DMS153 (cell line): Measurements from ENCODE around the gene KCNAB2.

Source experiments
- DNase-seq: peaks from one replicate; lab custom pipeline; 2025; lab: John Stamatoyannopoulos, UW

KCNAB2 gene

GRCh38 chr1:6111571-6111970, 65.9 kb downstream of the KCNAB2 start:
- peak; percentile 83 for DNase-seq

GRCh38 chr1:6111991-6112689, 66.5 kb downstream of the KCNAB2 start:
- no peak for DNase-seq

- no peak for DNase-seq
These were observed 67.0 kb downstream of the KCNAB2 start for GRCh38 chr1:6112690-6113005.

- DNase-seq = no peak
These were observed 67.4 kb downstream of the KCNAB2 start for GRCh38 chr1:6113116-6113515.

- DNase-seq = no peak
These were observed 68.1 kb downstream of the KCNAB2 start for GRCh38 chr1:6113745-6114144.

GRCh38 chr1:6116137-6116536, 70.4 kb downstream of the KCNAB2 start:
- no peak for DNase-seq

- no peak for DNase-seq
These were observed 71.4 kb downstream of the KCNAB2 start for GRCh38 chr1:6117064-6117463.

- DNase-seq = no peak
These were observed 71.9 kb downstream of the KCNAB2 start for GRCh38 chr1:6117624-6118023.

GRCh38 chr1:6118415-6118814, 72.7 kb downstream of the KCNAB2 start:
- no peak for DNase-seq

GRCh38 chr1:6121021-6121421, 75.3 kb downstream of the KCNAB2 start:
- no peak for DNase-seq

- DNase-seq = no peak
These were observed 76.1 kb downstream of the KCNAB2 start for GRCh38 chr1:6121651-6122370.

GRCh38 chr1:6123083-6123482, 77.4 kb downstream of the KCNAB2 start:
- no peak for DNase-seq

- DNase-seq = no peak
These were observed 78.1 kb downstream of the KCNAB2 start for GRCh38 chr1:6123816-6124215.

GRCh38 chr1:6124341-6124740, 78.7 kb downstream of the KCNAB2 start:
- DNase-seq = no peak

GRCh38 chr1:6124746-6125365, 79.2 kb downstream of the KCNAB2 start:
- DNase-seq = no peak

- no peak for DNase-seq
These were observed 79.7 kb downstream of the KCNAB2 start for GRCh38 chr1:6125366-6125765.

GRCh38 chr1:6126028-6126427, 80.3 kb downstream of the KCNAB2 start:
- no peak for DNase-seq

GRCh38 chr1:6126521-6127067, 80.9 kb downstream of the KCNAB2 start:
- no peak for DNase-seq

GRCh38 chr1:6127587-6128163, 82.0 kb downstream of the KCNAB2 start:
- peak; percentile 72 for DNase-seq

GRCh38 chr1:6128276-6129081, 82.8 kb downstream of the KCNAB2 start:
- DNase-seq = no peak

GRCh38 chr1:6129313-6129712, 83.6 kb downstream of the KCNAB2 start:
- DNase-seq = no peak

GRCh38 chr1:6130036-6130435, 84.3 kb downstream of the KCNAB2 start:
- no peak for DNase-seq
